HEK293 (cell line): ENCODE data around the gene MBD5.

Experiments used
- PRDM10 ChIP-seq: fragments of 450-650 bp; formaldehyde crosslinking; IDR thresholded peaks from 2 replicates; pipeline ENCODE4 v1.5.1; 2016; ENCODE audit warnings: missing biosample characterization, missing genetic modification characterization
- SP7 ChIP-seq: fragments of 450-650 bp; formaldehyde crosslinking; IDR thresholded peaks from 2 replicates; pipeline ENCODE4 v1.5.1; 2016; ENCODE audit warnings: missing biosample characterization, missing genetic modification characterization
- ZNF76 ChIP-seq: fragments of 450-650 bp; formaldehyde crosslinking; IDR thresholded peaks from 2 replicates; pipeline ENCODE4; 2016; ENCODE audit warnings: low read depth, missing biosample characterization, missing genetic modification characterization, borderline replicate concordance
- TF ChIP-seq, protein P1 (sequence below): fragments of 450-650 bp; formaldehyde crosslinking; IDR thresholded peaks from 2 replicates; pipeline ENCODE4 v1.5.1; 2016; ENCODE audit warnings: missing biosample characterization, missing genetic modification characterization

DNA sequence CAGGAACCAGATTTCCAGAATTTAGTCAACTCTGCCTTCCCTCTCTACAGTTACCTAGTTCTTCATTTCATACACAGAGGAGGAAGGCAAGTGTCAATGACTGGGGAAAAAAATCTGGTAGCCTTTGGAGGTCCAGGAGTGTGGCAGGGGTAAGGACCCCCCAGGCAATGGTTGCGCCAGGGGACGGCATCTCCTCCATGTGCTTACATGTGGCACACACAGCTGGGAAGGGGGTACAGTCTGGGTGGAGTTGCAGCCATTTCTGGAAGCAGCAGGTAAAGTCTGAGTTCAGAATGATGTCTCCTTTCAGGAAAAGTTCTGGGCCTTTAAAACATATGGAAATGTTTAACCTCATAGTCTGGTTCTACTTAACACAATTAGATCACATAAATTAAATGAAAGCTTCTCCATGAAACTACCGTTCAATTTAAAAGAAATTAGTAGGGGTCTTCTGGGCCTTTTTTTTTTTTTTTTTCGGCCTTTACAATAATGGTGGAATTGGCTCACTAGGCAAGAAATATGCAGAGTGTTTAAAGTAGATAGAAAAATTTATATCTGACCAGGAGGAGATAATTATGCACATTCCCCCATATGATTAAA, 470.0 kb downstream of the MBD5 start:
- TF ChIP-seq PRDM10 (tag by site-specific recombination) (no peak), SP7 (tag by site-specific recombination) (no peak), ZNF76 (tag by site-specific recombination) (no peak)
- TF ChIP-seq, protein P1, sequence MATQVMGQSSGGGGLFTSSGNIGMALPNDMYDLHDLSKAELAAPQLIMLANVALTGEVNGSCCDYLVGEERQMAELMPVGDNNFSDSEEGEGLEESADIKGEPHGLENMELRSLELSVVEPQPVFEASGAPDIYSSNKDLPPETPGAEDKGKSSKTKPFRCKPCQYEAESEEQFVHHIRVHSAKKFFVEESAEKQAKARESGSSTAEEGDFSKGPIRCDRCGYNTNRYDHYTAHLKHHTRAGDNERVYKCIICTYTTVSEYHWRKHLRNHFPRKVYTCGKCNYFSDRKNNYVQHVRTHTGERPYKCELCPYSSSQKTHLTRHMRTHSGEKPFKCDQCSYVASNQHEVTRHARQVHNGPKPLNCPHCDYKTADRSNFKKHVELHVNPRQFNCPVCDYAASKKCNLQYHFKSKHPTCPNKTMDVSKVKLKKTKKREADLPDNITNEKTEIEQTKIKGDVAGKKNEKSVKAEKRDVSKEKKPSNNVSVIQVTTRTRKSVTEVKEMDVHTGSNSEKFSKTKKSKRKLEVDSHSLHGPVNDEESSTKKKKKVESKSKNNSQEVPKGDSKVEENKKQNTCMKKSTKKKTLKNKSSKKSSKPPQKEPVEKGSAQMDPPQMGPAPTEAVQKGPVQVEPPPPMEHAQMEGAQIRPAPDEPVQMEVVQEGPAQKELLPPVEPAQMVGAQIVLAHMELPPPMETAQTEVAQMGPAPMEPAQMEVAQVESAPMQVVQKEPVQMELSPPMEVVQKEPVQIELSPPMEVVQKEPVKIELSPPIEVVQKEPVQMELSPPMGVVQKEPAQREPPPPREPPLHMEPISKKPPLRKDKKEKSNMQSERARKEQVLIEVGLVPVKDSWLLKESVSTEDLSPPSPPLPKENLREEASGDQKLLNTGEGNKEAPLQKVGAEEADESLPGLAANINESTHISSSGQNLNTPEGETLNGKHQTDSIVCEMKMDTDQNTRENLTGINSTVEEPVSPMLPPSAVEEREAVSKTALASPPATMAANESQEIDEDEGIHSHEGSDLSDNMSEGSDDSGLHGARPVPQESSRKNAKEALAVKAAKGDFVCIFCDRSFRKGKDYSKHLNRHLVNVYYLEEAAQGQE, result no peak
